ES-I3 (cell line): ENCODE measurements around the gene ZNF738.
"Not testable (repeated sequence)": the region's sequence is repeated elsewhere in the genome, so short reads cannot be mapped to it uniquely, and the experiment has no call there.

Experiments used
- H3K36me3 ChIP-seq: 2 replicates; pipeline ENCODE4 v1.6.1; 2013; ENCODE audit warnings: mild to moderate bottlenecking, low read length, control low read depth, moderate library complexity; ENCODE audit not compliant: insufficient read depth
- H3K4me1 ChIP-seq: 2 replicates; pipeline ENCODE4 v1.6.1; 2013; ENCODE audit warnings: mild to moderate bottlenecking, control low read depth, low read length; ENCODE audit not compliant: insufficient read depth
- H3K9ac ChIP-seq: 2 replicates; pipeline ENCODE4 v1.6.1; 2013; ENCODE audit warnings: low read depth, mild to moderate bottlenecking, low read length, moderate library complexity
- H3K9me3 ChIP-seq: 2 replicates; pipeline ENCODE4 v1.6.1; 2013; ENCODE audit warnings: mild to moderate bottlenecking, low read length, moderate library complexity; ENCODE audit not compliant: control insufficient read depth, insufficient read depth

ZNF738 gene

DNA sequence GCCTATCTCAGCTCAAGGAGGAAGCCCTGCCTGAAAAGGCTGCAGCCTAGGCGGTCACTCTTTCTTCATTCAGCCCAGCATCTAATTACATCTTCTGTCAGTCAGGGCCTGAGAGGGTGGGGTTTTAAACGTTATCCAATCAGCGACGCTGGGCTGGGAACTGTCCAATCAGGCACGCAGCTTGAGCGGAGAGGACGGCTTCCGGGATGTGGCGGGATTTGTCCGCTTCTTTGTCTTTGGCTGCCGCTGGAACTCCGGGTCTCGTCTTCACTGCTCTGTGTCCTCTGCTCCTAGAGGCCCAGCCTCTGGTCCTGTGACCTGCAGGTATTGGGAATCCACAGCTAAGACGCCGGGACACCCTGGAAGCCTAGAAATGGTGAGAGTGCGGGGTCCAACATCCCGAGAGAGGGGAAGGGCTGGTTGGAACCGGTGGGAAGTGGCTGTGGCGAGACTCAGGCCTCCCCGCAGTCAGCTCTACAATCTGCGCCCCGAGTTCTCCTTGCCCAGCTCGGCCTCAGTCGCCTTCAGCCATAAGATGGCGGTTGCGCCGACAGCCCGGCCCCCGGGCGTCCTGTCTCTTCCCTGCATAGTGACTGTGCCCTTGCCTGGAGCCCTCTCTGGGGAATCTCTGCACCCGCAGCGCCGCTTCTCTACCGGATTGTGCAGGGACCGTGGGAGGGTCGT is at the start of gene ZNF738:
Gene ZNF738, plus strand, starts transcription at position 233 of the 684 bp plus-strand sequence. Its CDS starts 141 bp downstream, at position 374.
- Histone ChIP-seq H3K9me3 (no peaks in the 10 kb centered on the region), H3K4me1 (no peaks in the 10 kb centered on the region), H3K9ac (peak within 1 kb of the TSS; percentile 99), H3K36me3 (peaks cover 12% of the 10 kb centered on the region)

DNA sequence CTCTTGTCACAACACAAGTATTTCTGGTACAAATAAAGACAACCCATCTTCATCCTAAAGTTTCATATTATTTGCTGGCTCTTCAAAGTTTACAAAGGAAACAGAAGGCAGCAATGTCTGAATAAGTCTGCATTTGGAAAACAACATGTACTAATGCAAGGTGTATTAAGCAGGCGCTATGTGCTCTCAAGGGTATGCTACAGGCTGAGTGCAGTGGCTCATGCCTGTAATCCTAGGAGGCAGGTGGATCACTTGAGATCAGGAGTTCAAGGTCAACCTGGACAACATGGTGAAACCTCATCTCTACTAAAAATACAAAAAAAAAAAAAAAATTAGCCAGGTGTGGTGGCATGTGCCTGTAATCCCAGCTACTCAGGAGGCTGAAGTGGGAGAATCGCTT is 46.0 kb upstream of the ZNF738 start:
- not testable (repeated sequence) for H3K4me1 ChIP-seq, H3K36me3 ChIP-seq, H3K9ac ChIP-seq, H3K9me3 ChIP-seq

DNA sequence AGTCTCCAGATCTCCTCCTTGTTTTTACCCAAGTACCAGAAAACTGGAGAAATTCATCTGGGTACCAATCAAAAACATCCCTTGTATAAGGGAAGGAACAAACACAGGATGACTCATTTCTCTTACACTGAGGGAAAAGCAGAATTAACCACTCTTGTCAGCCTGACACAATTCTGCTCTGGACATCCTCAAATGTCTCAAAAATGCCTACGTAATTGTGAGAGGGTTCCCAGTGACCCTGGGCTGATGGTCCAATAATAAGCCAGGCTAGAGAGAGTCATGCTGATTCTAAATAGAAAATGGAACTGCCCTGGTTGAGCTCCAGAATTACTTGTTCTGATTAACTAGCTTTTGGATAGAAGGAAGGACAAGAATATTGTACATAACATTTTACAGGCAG is 44.1 kb upstream of the ZNF738 start:
- H3K36me3 ChIP-seq: no peaks in the 10 kb centered on the region
- H3K9me3 ChIP-seq: no peaks in the 10 kb centered on the region
- H3K4me1 ChIP-seq: no peaks in the 10 kb centered on the region
- H3K9ac ChIP-seq: no peak overlapping the region

DNA sequence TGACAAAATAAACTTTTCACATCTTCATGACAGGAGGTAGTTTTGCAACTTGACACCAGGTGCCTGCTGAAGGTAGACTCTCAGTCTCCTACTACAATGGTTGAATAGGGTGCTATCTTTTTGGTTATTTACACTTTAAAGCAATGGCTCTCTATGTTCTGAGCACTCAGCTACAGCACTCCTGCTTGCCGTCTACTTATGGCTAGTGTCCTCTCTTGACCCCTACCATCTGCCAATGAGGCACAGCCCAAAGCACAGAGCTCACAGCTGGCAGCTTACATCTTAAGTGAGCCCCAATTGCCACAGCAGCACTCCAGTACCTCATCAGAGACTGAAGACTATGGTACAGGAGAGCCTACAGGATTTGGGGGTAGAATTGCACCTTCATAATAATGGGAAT is 41.0 kb upstream of the ZNF738 start:
- Histone ChIP-seq H3K36me3 (no peaks in the 10 kb centered on the region), H3K9me3 (no peaks in the 10 kb centered on the region), H3K9ac (no peak overlapping the region), H3K4me1 (no peaks in the 10 kb centered on the region)

DNA sequence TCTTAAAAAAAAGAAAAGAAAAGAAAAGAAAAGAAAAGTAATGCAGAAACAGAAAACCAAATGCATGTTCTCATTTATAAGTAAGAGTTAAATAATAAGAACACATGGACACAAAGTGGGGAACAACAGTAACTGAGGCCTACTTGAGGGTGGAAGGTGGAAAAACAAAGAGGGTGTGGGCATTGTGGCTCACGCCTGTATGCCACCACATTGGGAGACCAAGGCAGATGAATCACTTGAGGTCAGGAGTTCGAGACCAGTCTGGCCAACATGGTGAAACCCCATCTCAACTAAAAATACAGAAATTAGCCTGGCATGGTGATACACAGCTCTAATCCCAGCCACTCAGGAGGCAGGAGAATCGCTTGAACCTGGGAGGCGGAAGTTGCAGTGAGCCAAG is 37.7 kb upstream of the ZNF738 start:
- Histone ChIP-seq H3K36me3 (no peaks in the 10 kb centered on the region), H3K9me3 (peaks cover 4% of the 10 kb centered on the region; the same call in 1 of the 2 replicates), H3K4me1 (no peaks in the 10 kb centered on the region; the same call in 1 of the 2 replicates), H3K9ac (no peak overlapping the region)

DNA sequence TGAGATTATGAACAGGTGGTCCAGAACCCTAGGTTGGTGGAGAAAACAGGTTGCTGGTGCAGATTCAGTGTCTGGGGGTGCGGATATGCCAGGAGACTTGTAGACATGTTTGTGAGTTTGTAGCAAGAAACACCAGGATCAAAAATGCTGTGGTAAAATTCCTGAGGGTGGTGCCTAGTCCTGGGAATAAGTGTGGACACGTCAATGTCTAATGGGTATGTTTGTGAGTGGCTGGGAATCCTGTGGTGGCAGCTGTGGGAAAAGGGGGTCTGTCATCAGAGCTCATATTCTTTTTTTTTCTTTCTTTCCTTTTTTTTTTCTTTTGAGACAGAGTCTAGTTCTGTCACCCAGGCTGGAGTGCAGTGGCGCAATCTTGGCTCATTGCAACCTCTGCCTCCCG is 36.8 kb upstream of the ZNF738 start:
- Histone ChIP-seq H3K9me3 (peaks cover 8% of the 10 kb centered on the region; the same call in 1 of the 2 replicates), H3K4me1 (no peaks in the 10 kb centered on the region; the same call in 1 of the 2 replicates), H3K9ac (no peak overlapping the region), H3K36me3 (0 out of 2 replicates have a peak, but pooled peaks cover 3% of the 10 kb centered on the region)

DNA sequence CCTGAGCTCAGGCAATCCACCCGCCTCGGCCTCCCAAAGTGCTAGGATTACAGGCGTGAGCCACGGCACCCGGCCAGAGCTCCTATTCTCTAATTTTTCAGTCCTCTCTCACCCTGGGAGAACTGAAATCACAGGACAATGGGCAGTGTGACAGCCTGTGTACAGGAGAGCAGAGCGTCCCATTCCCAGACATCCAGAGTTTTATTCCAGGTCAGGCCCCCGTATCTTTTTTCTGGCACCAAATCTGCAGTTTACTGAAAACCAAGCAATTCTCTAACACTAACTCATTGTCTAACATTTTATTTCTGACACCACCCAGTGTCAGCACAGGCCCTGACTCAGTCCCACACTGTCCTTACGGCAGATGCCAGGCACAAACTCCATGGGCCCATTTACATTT is 36.3 kb upstream of the ZNF738 start:
- no peaks in the 10 kb centered on the region; the same call in 1 of the 2 replicates for H3K4me1 ChIP-seq
- H3K36me3 ChIP-seq: 0 out of 2 replicates have a peak, but pooled peaks cover 3% of the 10 kb centered on the region
- peaks cover 8% of the 10 kb centered on the region; the same call in 1 of the 2 replicates for H3K9me3 ChIP-seq
- H3K9ac ChIP-seq: no peak overlapping the region

DNA sequence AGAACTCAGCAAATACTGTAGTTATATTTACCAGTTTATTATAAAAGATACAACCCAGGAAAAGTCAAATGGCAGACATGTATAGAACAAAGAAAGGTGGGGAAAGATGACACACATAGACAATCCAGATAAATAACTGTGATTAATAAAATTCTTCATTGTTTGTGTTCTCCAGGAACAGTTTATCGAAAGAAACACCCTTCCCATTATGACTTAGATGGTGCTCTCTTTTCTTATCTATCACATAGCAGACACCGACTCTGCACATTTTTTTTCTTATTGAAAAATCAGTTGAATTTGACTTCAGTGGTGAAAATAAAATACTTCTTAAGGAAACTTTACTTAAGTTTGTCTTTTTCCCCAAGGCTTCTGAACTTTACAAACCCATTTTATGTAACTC is 35.8 kb upstream of the ZNF738 start:
- H3K36me3 ChIP-seq: peaks cover 3% of the 10 kb centered on the region; the same call in 1 of the 2 replicates
- peaks cover 8% of the 10 kb centered on the region; the same call in 1 of the 2 replicates for H3K9me3 ChIP-seq
- no peaks in the 10 kb centered on the region; the same call in 1 of the 2 replicates for H3K4me1 ChIP-seq
- no peak overlapping the region for H3K9ac ChIP-seq

DNA sequence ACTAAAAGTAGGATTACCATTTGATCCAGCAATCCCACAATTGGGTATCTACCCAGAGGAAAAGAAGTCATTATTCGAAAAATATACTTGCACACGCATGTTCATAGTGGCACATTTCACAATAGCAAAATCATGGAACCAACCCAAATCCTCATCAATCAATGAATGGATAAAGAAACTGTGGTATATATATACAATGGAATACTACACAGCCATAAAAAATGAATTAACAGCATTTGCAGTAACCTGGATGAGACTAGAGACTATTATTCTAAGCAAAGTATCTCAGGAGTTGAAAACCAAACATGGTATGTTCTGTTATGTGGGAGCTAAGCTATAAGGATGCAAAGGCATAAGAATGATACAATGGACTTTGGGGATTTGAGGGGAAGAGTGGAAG is 32.6 kb upstream of the ZNF738 start:
- no peaks in the 10 kb centered on the region; the same call in 1 of the 2 replicates for H3K4me1 ChIP-seq
- no peak overlapping the region for H3K9ac ChIP-seq
- H3K36me3 ChIP-seq: peaks cover 3% of the 10 kb centered on the region; the same call in 1 of the 2 replicates
- H3K9me3 ChIP-seq: peaks cover 8% of the 10 kb centered on the region; the same call in 1 of the 2 replicates

DNA sequence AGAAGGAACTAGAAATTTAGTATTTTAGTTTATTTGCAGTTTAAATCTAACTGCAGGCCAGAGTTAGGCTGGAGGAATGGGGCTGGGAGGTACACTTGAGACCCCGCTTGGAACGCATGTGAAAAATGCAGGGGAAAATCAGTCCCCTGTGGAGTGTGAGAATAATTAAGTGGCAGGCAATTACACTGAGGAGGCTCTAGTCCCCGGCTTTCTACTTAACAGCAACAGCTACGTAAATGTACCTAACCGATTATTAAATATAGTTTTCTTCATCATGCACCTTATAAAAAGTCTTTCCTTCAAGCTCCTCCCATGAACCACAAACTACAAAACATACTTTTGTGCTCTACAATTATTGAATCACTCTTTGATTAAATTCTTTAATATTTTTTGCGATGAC is 30.4 kb upstream of the ZNF738 start:
- H3K9ac ChIP-seq: peak overlapping the region; percentile 91
- peaks cover 11% of the 10 kb centered on the region; the same call in 1 of the 2 replicates for H3K9me3 ChIP-seq
- H3K4me1 ChIP-seq: no peaks in the 10 kb centered on the region; the same call in 1 of the 2 replicates
- peaks cover 3% of the 10 kb centered on the region; the same call in 1 of the 2 replicates for H3K36me3 ChIP-seq

DNA sequence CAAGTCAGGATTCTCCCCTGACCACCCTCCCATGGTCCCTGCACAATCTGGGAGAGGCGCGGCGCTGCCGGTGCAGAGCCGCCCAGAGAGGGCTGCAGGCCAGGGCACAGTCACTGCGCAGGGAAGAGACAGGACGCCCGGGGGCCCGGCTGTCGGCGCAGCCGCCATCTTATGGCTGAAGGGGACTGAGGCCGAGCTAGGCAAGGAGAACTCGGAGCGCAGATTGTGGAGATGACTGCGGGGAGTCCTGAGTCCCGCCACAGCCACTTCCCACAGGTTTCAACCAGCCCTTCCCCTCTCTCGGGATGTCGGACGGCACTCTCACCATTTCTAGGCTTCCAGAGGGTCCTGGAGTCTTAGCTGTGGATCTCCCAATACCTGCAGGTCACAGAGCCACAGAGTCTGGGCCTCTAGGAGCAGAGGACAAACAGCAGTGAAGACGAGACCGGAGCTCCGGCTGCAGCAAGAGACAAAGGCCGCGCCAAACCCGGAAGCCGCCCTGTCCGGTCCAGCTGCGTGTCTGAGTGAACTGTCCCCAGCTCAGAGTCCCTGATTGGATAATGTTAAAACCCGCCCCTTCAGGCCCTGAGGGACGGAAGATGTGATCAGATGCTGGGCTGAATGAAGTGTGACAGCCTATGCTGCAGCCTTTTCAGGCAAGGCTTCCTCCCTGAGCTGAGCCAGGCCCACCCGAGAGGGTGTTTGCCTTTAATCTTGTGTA is 29.8 kb upstream of the ZNF738 start, which contains the start of gene ZNF708:
Gene ZNF708, minus strand, starts transcription at position 526 of the 721 bp plus-strand sequence. Its CDS starts 198 bp downstream, at position 328.
- Histone ChIP-seq H3K9ac (peak within 1 kb of the TSS; percentile 91), H3K9me3 (peaks cover 11% of the 10 kb centered on the region; the same call in 1 of the 2 replicates), H3K4me1 (no peaks in the 10 kb centered on the region), H3K36me3 (peaks cover 3% of the 10 kb centered on the region; the same call in 1 of the 2 replicates)

DNA sequence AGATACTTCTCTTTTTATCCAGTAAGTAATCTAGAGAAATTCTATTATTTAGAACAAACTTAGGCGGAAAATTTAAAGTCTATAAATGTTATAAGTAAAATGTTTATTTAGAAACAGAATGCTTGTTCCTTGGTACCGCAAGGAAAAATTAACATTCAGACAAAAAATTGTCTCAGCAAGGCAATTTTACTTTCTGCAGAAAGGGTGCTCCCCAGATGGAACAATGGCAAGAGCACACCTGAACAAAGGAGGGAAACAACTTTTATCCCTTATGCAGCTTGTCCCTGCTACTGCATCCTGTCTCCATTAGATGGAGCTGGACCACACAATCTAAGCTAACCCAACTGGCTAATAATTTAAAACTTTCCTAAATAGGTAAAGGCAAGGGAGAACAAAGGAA is 23.1 kb upstream of the ZNF738 start:
- H3K9ac ChIP-seq: no peak overlapping the region
- H3K4me1 ChIP-seq: no peaks in the 10 kb centered on the region
- H3K9me3 ChIP-seq: peaks cover 6% of the 10 kb centered on the region
- no peaks in the 10 kb centered on the region for H3K36me3 ChIP-seq

DNA sequence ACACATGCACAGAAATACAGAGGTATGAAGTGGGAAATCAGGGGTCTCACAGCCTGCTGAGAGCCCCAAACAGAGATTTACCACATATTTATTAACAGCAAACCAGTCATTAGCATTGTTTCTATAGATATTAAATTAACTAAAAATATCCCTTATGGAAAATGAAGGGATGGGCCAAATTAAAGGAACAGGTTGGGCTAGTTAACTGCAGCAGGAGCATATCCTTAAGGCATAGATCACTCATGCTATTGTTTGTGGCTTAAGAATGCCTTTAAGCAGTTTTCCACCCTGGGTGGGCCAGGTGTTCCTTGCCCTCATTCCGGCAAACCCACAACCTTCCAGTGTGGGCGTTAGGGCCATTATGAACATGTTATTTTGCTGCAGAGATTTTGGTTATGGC is 14.0 kb upstream of the ZNF738 start:
- not testable (repeated sequence) for H3K9ac ChIP-seq, H3K4me1 ChIP-seq, H3K36me3 ChIP-seq, H3K9me3 ChIP-seq

DNA sequence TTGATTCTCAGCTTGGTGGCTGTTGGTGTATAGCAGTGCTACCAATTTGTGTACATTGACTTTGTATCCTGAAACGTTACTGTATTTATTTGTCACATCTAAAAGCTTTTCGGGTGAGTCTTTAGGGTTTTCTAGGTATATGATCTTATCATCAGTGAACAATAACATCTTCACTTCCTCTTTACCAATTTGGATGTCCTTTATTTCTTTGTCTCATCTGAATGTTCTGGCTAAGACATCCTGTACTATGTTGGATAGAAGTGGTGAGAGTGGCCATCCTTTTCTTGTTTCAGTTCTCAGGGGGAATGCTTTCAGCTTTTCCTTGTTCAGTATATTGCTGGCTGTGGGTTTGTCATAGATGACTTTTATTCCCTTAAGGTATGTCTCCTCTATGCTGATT is 6.0 kb upstream of the ZNF738 start:
- Histone ChIP-seq H3K9ac (no peak overlapping the region), H3K4me1 (no peaks in the 10 kb centered on the region), H3K36me3 (no peaks in the 10 kb centered on the region), H3K9me3 (no peaks in the 10 kb centered on the region)
